Stomach smooth muscle (tissue), 2 donors: ENCODE data around the gene RPS21.
"Not testable (repeated sequence)": the region's sequence is repeated elsewhere in the genome, so short reads cannot be mapped to it uniquely, and the experiment has no call there.

Experiments
- H3K27ac ChIP-seq: one replicate; pipeline ENCODE4 v1.7.0; 2013; ENCODE audit warnings: mild to moderate bottlenecking, low read length, inconsistent platforms
- H3K27me3 ChIP-seq, 2 donors: one replicate each; pipeline ENCODE4 v1.7.0; 2013; ENCODE audit warnings: low read length in 2 of 2; ENCODE audit not compliant: insufficient read depth in 2 of 2, control insufficient read depth in 1 of 2
- H3K36me3 ChIP-seq, 2 donors: one replicate each; pipeline ENCODE4 v1.7.0; 2013; ENCODE audit warnings: low read length in 2 of 2; ENCODE audit not compliant: control insufficient read depth in 2 of 2, insufficient read depth in 2 of 2
- H3K4me1 ChIP-seq: one replicate; pipeline ENCODE4 v1.7.0; 2013; ENCODE audit warnings: low read length; ENCODE audit not compliant: control insufficient read depth, insufficient read depth
- H3K4me3 ChIP-seq, 2 donors: one replicate each; pipeline ENCODE4 v1.7.0; 2013; ENCODE audit warnings: low read length in 2 of 2
- H3K9ac ChIP-seq, 2 donors: one replicate each; pipeline ENCODE4 v1.7.0; 2013; ENCODE audit warnings: low read length in 2 of 2, mild to moderate bottlenecking in 1 of 2
- H3K9me3 ChIP-seq, 2 donors: one replicate each; pipeline ENCODE4 v1.7.0; 2013; ENCODE audit warnings: low read length in 2 of 2; ENCODE audit not compliant: control insufficient read depth in 2 of 2
- donor health status: healthy.
- donor health status: Pancreatic carcinoma.

RPS21 gene

GRCh38 chr20:62373631-62374179 is 13.2 kb upstream of the RPS21 start:
- peak overlapping the region; percentile 29 to 39 for H3K9ac ChIP-seq
- not testable (repeated sequence) for H3K4me3 ChIP-seq, H3K9me3 ChIP-seq, H3K36me3 ChIP-seq, H3K27me3 ChIP-seq
- peak overlapping the region; percentile 99 for H3K27ac ChIP-seq
- H3K4me1 ChIP-seq = peaks cover 93% of the 10 kb centered on the region

- Histone ChIP-seq H3K4me3 (peak overlapping the region in 1 of 2 donors; percentile 32), H3K9ac (peak overlapping the region in 1 of 2 donors; percentile 39), H3K4me1 (peaks cover 92% of the 10 kb centered on the region), H3K36me3 (no peaks in the 10 kb centered on the region), H3K27ac (peak overlapping the region; percentile 95), H3K27me3 (no peaks in the 10 kb centered on the region), H3K9me3 (no peaks in the 10 kb centered on the region)
Observed at GRCh38 chr20:62374331-62375152, 12.4 kb upstream of the RPS21 start.

- H3K4me1 ChIP-seq = peaks cover 84% of the 10 kb centered on the region
- no peaks in the 10 kb centered on the region for H3K36me3 ChIP-seq
- H3K27me3 ChIP-seq = no peaks in the 10 kb centered on the region
- peak overlapping the region; percentile 19 to 47 for H3K9ac ChIP-seq
- H3K27ac ChIP-seq = peak overlapping the region; percentile 95
- peak overlapping the region in 1 of 2 donors; percentile 8 for H3K4me3 ChIP-seq
- no peaks in the 10 kb centered on the region for H3K9me3 ChIP-seq
Observed at GRCh38 chr20:62376112-62377063, 10.5 kb upstream of the RPS21 start.

- H3K36me3 ChIP-seq = no peaks in the 10 kb centered on the region
- no peaks in the 10 kb centered on the region for H3K27me3 ChIP-seq
- H3K9me3 ChIP-seq = no peaks in the 10 kb centered on the region
- H3K4me3 ChIP-seq = peak overlapping the region in 1 of 2 donors; percentile 8
- peaks cover 80% of the 10 kb centered on the region for H3K4me1 ChIP-seq
- H3K9ac ChIP-seq = peak overlapping the region; percentile 19 to 47
- H3K27ac ChIP-seq = peak overlapping the region; percentile 95
Observed at GRCh38 chr20:62377064-62377461, 9.8 kb upstream of the RPS21 start.

GRCh38 chr20:62377615-62378178 is 9.2 kb upstream of the RPS21 start:
- H3K27ac ChIP-seq = peak overlapping the region; percentile 95
- no peaks in the 10 kb centered on the region for H3K27me3 ChIP-seq
- H3K9me3 ChIP-seq = no peaks in the 10 kb centered on the region
- peak overlapping the region; percentile 19 to 47 for H3K9ac ChIP-seq
- H3K36me3 ChIP-seq = no peaks in the 10 kb centered on the region
- H3K4me1 ChIP-seq = peaks cover 81% of the 10 kb centered on the region
- H3K4me3 ChIP-seq = peak overlapping the region in 1 of 2 donors; percentile 29

GRCh38 chr20:62378215-62378614 is 8.7 kb upstream of the RPS21 start:
- peak overlapping the region in 1 of 2 donors; percentile 29 for H3K4me3 ChIP-seq
- no peak overlapping the region for H3K9ac ChIP-seq
- H3K9me3 ChIP-seq = no peaks in the 10 kb centered on the region
- H3K27me3 ChIP-seq = no peaks in the 10 kb centered on the region
- no peaks in the 10 kb centered on the region for H3K36me3 ChIP-seq
- peak overlapping the region; percentile 95 for H3K27ac ChIP-seq
- peaks cover 76% of the 10 kb centered on the region for H3K4me1 ChIP-seq

GRCh38 chr20:62381202-62381797 is 5.6 kb upstream of the RPS21 start:
- no peaks in the 10 kb centered on the region for H3K9me3 ChIP-seq
- no peak overlapping the region for H3K4me3 ChIP-seq
- no peak overlapping the region for H3K9ac ChIP-seq
- no peaks in the 10 kb centered on the region for H3K27me3 ChIP-seq
- no peaks in the 10 kb centered on the region for H3K36me3 ChIP-seq
- peaks cover 56% of the 10 kb centered on the region for H3K4me1 ChIP-seq
- H3K27ac ChIP-seq = peak overlapping the region; percentile 53

- peaks cover 52% of the 10 kb centered on the region for H3K4me1 ChIP-seq
- no peaks in the 10 kb centered on the region for H3K36me3 ChIP-seq
- no peak overlapping the region for H3K4me3 ChIP-seq
- H3K9me3 ChIP-seq = no peaks in the 10 kb centered on the region
- no peak overlapping the region for H3K9ac ChIP-seq
- H3K27me3 ChIP-seq = no peaks in the 10 kb centered on the region
- peak overlapping the region; percentile 53 for H3K27ac ChIP-seq
Observed at GRCh38 chr20:62381842-62382241, 5.1 kb upstream of the RPS21 start.

GRCh38 chr20:62382306-62383198 is 4.4 kb upstream of the RPS21 start:
- no peaks in the 10 kb centered on the region for H3K36me3 ChIP-seq
- H3K27ac ChIP-seq = no peak overlapping the region
- H3K9ac ChIP-seq = no peak overlapping the region
- peaks cover 48% of the 10 kb centered on the region for H3K4me1 ChIP-seq
- H3K27me3 ChIP-seq = no peaks in the 10 kb centered on the region
- no peak overlapping the region for H3K4me3 ChIP-seq
- no peaks in the 10 kb centered on the region for H3K9me3 ChIP-seq
